Uterus (tissue), 4 donors: ENCODE data around the gene NCOA5. TPM values are rescaled to one million over a fixed set of nuclear protein-coding genes. Genes with fewer than 3 reads are reported as not detected.

Experiments used
- DNase-seq, 2 donors: peaks; one replicate each; pipeline ENCODE4 v3.0.0-alpha.2; 2019 to 2020
- H3K27ac ChIP-seq, 2 donors: fragments of 200-600 bp; sonication (generic); 1 replicate in 1 of 2; 2 replicates in 1 of 2; pipeline ENCODE4 v1.5.1; 2016 to 2018
- H3K27me3 ChIP-seq, 2 donors: fragments of 200-600 bp; sonication (generic); one replicate each; pipeline ENCODE4 v1.5.1; 2018 to 2019; ENCODE audit warnings: control low read depth in 1 of 2
- H3K36me3 ChIP-seq, 2 donors: fragments of 200-600 bp; sonication (generic); one replicate each; pipeline ENCODE4 v1.5.1; 2019; ENCODE audit warnings: control low read depth in 1 of 2
- H3K4me1 ChIP-seq, 2 donors: fragments of 200-600 bp; sonication (generic); one replicate each; pipeline ENCODE4 v1.5.1; 2018 to 2019; ENCODE audit warnings: control low read depth in 1 of 2
- H3K4me3 ChIP-seq, 2 donors: fragments of 200-600 bp; sonication (generic); 1 replicate in 1 of 2; 2 replicates in 1 of 2; pipeline ENCODE4 v1.5.1; 2018 to 2019; ENCODE audit warnings: mild to moderate bottlenecking in 1 of 2
- H3K9me3 ChIP-seq, 2 donors: fragments of 200-600 bp; sonication (generic); one replicate each; pipeline ENCODE4 v1.5.1; 2019; ENCODE audit warnings: control low read depth in 1 of 2
- CTCF ChIP-seq, 4 experiments: fragments of 200-600 bp in 2 of 4; fragments of 450-650 bp in 2 of 4; sonication (generic) in 2 of 4; IDR thresholded peaks; one replicate each; pipeline ENCODE4 v1.5.1; 2016 to 2019; ENCODE audit warnings: antibody characterized with exemption in 4 of 4, mild to moderate bottlenecking in 2 of 4, moderate library complexity in 1 of 4
- POLR2A ChIP-seq, 2 donors: fragments of 450-650 bp; IDR thresholded peaks; one replicate each; pipeline ENCODE4 v1.6.1; 2016; ENCODE audit warnings: antibody characterized with exemption in 2 of 2, mild to moderate bottlenecking in 1 of 2, moderate library complexity in 1 of 2
- intact Hi-C: fragments of 100-400 bp; cut with DNase I; formaldehyde crosslinking; loops from one replicate; pipeline ENCODE4 v1.15.1; 2023; ENCODE audit warnings: low total_unique reads
- total RNA-seq, 4 donors: library from RNA; depleted of rRNA in 3 of 4; stranded (reverse); fragments of >200 nt in 3 of 4; gene quantifications; one replicate each; pipeline versions ENCODE4 v1.1.0 to v1.2.4, GENCODE V29; 2014 to 2023
- donor health status: DM: yes; HTN: yes; CAD: no.

Gene NCOA5
- total RNA-seq, 4 donors from 2014 or later: 8.2 to 37.8 (median 29.5) TPM

GRCh38 chr20:46133886-46134654 lies 44.3 kb upstream of the NCOA5 start:
- no peaks in the 10 kb centered on the region for H3K4me1 ChIP-seq
- H3K36me3 ChIP-seq: no peaks in the 10 kb centered on the region
- H3K27ac ChIP-seq: no peak overlapping the region
- intact Hi-C loops: no loop called here
- H3K4me3 ChIP-seq: no peak overlapping the region
- no peak for DNase-seq
- no peaks in the 10 kb centered on the region for H3K27me3 ChIP-seq
- TF ChIP-seq CTCF (IDR thresholded peaks at IDR 0.05) (no peak), POLR2A (IDR thresholded peaks at IDR 0.05) (no peak)
- H3K9me3 ChIP-seq: no peaks in the 10 kb centered on the region

GRCh38 chr20:46132705-46133120 lies 43.0 kb upstream of the NCOA5 start:
- intact Hi-C loops: no loop called here
- H3K36me3 ChIP-seq: no peaks in the 10 kb centered on the region
- no peaks in the 10 kb centered on the region for H3K27me3 ChIP-seq
- peak; percentile 66 to 81 (median 76) for TF ChIP-seq CTCF (IDR thresholded peaks at IDR 0.05)
- TF ChIP-seq POLR2A (IDR thresholded peaks at IDR 0.05): no peak
- H3K27ac ChIP-seq: no peak overlapping the region
- H3K4me1 ChIP-seq: no peaks in the 10 kb centered on the region
- peak; percentile 47 to 65 for DNase-seq
- H3K4me3 ChIP-seq: no peak overlapping the region
- no peaks in the 10 kb centered on the region for H3K9me3 ChIP-seq

- Histone ChIP-seq H3K27ac (no peak overlapping the region), H3K9me3 (no peaks in the 10 kb centered on the region), H3K36me3 (no peaks in the 10 kb centered on the region), H3K4me3 (no peak overlapping the region), H3K27me3 (no peaks in the 10 kb centered on the region), H3K4me1 (no peaks in the 10 kb centered on the region)
- no peak for DNase-seq
- intact Hi-C loops: no loop called here
- TF ChIP-seq CTCF (IDR thresholded peaks at IDR 0.05): no peak
- no peak for TF ChIP-seq POLR2A (IDR thresholded peaks at IDR 0.05)
Observed at GRCh38 chr20:46131396-46131795, 41.6 kb upstream of the NCOA5 start.

GRCh38 chr20:46130534-46130933 lies 40.8 kb upstream of the NCOA5 start:
- Histone ChIP-seq H3K27me3 (no peaks in the 10 kb centered on the region), H3K36me3 (no peaks in the 10 kb centered on the region), H3K4me1 (no peaks in the 10 kb centered on the region), H3K9me3 (no peaks in the 10 kb centered on the region), H3K4me3 (no peak overlapping the region), H3K27ac (no peak overlapping the region)
- DNase-seq: no peak
- TF ChIP-seq POLR2A (IDR thresholded peaks at IDR 0.05) (no peak), CTCF (IDR thresholded peaks at IDR 0.05) (no peak)
- intact Hi-C loops: no loop called here

GRCh38 chr20:46129955-46130481 lies 40.3 kb upstream of the NCOA5 start:
- no peak overlapping the region for H3K27ac ChIP-seq
- no peaks in the 10 kb centered on the region for H3K9me3 ChIP-seq
- TF ChIP-seq CTCF (IDR thresholded peaks at IDR 0.05) (no peak), POLR2A (IDR thresholded peaks at IDR 0.05) (no peak)
- intact Hi-C loops: no loop called here
- no peaks in the 10 kb centered on the region for H3K27me3 ChIP-seq
- H3K36me3 ChIP-seq: no peaks in the 10 kb centered on the region
- H3K4me3 ChIP-seq: no peak overlapping the region
- H3K4me1 ChIP-seq: no peaks in the 10 kb centered on the region
- no peak for DNase-seq
